Measurements from ENCODE around the gene NF2.

Gene NF2

DNA sequence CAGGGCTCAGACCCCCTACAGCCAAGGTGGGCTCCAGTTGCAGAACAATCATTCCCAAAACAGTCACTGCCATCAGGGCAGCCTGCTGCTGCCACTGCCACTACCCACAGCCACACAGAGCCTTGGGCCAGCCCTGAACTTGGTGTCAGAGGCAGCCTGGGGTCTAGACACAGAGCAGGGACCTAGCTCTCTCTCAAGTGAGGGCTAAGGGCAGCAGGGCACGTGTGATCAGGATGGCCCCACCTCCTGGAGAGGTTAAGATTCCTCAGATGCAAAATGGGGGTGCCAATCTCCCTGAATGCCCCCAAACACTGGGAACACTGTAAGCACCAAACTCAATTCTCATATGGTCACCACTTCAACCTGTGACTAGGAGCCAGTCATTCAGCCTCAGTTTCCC lies 132.0 kb downstream of the NF2 start:
- no peak overlapping the region for H3K4me3 ChIP-seq (ENCODE audit: low read length in 2 of 2)
- H3K36me3 ChIP-seq (ENCODE audit: control insufficient read depth in 2 of 2, insufficient read depth in 2 of 2, low read length in 2 of 2) = peaks cover 0 to 16% of the 10 kb centered on the region in 2 donors
- H3K27me3 ChIP-seq (ENCODE audit: control insufficient read depth in 2 of 2, insufficient read depth in 2 of 2, low read length in 2 of 2) = no peaks in the 10 kb centered on the region
- H3K27ac ChIP-seq (ENCODE audit: low read depth in 2 of 2, low read length in 2 of 2) = no peak overlapping the region
- H3K4me1 ChIP-seq (ENCODE audit: control insufficient read depth in 2 of 2, insufficient read depth in 2 of 2, low read length in 2 of 2) = peaks cover 0 to 6% of the 10 kb centered on the region in 2 donors
- H3K9ac ChIP-seq (ENCODE audit: low read depth in 1 of 2, low read length in 2 of 2) = no peak overlapping the region
- no peaks in the 10 kb centered on the region for H3K9me3 ChIP-seq (ENCODE audit: control insufficient read depth in 2 of 2, low read length in 2 of 2)

DNA sequence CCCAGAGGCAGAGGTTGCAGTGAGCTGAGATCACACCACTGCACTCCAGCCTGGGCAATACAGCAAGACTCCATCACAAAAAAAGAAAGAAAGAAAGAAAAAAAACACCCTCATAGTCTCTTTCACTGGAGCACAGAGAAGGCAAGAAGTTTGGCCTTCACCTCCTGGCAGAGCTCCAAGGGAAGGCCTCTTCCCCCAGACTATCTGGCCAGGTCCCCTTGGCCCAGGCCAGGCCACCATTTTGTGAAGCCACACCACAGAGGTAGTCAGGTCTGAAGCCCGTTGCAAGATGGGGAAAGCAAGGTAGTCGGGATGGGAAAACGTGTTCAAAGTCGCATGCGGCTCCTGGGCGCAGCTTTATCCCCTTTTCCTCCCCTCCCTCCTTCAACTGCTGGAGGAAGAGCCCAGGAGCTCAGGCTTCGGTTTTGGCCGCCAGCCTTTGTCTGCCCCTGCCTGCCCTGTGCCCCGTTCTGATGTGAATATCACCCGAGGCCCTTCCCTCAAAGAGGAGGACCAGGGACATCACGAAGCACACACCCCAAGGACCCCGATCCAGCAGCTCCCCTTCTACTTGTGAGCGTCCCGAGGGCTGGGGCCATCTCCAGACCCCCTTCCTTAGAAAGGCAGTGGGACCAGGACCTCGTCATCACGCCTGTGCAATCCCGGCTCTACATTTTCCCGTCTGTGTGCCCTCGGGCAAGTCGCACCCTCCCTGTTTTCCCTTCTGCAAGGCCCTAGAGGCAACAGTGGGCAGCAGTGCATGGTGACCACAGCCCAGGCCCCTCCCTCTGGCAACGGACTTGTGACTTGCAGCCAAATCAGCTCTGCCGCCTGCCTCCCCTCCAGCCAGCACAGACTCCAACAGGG lies 134.1 kb downstream of the NF2 start:
- Histone ChIP-seq H3K9ac (ENCODE audit: low read depth in 1 of 2, low read length in 2 of 2) (no peak overlapping the region), H3K36me3 (ENCODE audit: control insufficient read depth in 2 of 2, insufficient read depth in 2 of 2, low read length in 2 of 2) (peaks cover 0 to 24% of the 10 kb centered on the region in 2 donors), H3K4me1 (ENCODE audit: control insufficient read depth in 2 of 2, insufficient read depth in 2 of 2, low read length in 2 of 2) (peaks cover 0 to 6% of the 10 kb centered on the region in 2 donors), H3K4me3 (ENCODE audit: low read length in 2 of 2) (no peak overlapping the region), H3K9me3 (ENCODE audit: control insufficient read depth in 2 of 2, low read length in 2 of 2) (no peaks in the 10 kb centered on the region), H3K27me3 (ENCODE audit: control insufficient read depth in 2 of 2, insufficient read depth in 2 of 2, low read length in 2 of 2) (no peaks in the 10 kb centered on the region), H3K27ac (ENCODE audit: low read depth in 2 of 2, low read length in 2 of 2) (no peak overlapping the region)

DNA sequence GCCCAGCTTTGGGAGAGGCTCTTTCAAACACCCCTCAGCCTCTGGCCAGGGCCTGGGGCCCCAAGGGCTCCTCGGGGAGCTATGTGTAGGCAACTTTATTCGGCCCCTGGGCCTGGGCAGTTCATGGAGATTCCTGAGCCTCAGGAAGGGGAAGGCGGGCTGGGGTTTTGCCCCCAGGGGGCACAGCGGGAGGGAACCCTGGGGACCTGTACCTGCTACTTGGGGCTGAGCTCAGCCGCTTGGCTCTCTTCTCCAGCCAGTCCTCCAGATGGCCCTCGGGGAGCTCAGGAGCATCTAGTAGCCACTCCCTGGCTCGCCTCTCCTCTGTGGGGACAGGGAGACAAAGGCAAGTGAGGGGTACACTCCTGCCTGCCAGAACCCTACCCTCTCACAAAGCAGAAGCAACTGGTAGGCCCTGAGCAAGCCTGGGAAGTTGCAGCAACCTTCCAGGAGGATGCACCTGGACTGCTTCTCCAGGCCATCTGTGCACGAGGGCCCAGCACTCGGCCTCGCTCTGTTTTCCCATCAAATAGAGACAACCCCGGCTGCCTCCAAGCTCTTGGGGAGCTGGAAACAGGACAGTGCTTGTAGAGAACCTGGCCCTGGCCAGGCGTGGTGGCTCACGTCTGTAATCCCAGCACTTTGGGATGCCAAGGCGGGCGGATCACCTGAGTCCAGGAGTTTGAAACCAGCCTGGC lies 134.8 kb downstream of the NF2 start:
- Histone ChIP-seq H3K27me3 (ENCODE audit: control insufficient read depth in 2 of 2, insufficient read depth in 2 of 2, low read length in 2 of 2) (no peaks in the 10 kb centered on the region), H3K9me3 (ENCODE audit: control insufficient read depth in 2 of 2, low read length in 2 of 2) (no peaks in the 10 kb centered on the region), H3K36me3 (ENCODE audit: control insufficient read depth in 2 of 2, insufficient read depth in 2 of 2, low read length in 2 of 2) (peaks cover 0 to 25% of the 10 kb centered on the region in 2 donors), H3K4me3 (ENCODE audit: low read length in 2 of 2) (no peak overlapping the region), H3K27ac (ENCODE audit: low read depth in 2 of 2, low read length in 2 of 2) (no peak overlapping the region), H3K4me1 (ENCODE audit: control insufficient read depth in 2 of 2, insufficient read depth in 2 of 2, low read length in 2 of 2) (peaks cover 0 to 6% of the 10 kb centered on the region in 2 donors), H3K9ac (ENCODE audit: low read depth in 1 of 2, low read length in 2 of 2) (no peak overlapping the region)

DNA sequence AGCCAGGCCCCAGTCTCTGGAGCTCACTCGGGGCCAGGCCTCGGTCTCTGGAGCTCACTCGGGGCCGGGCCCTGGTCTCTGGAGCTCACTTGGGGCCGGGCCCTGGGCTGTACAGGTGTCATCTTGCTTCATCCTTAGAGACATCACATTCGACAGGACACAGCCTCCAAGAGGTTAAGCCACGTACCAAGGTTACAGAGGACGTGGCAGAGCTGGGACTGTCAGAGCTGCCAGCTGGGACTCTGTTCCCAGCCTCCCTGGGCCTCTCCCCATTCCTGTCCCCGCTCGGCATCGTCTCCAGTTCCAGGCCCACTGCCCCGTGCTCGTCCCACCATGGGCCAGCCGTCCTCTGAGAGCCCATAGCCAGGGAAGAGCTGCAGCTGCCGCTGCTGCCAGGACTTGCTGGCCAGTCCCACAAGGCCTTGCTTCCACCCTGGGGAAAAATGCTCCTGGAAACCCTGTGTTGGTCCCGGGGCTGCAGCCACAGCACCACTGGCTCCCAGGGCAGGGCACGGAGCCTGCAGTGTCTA lies 136.0 kb downstream of the NF2 start:
- no peak overlapping the region for H3K9ac ChIP-seq (ENCODE audit: low read depth in 1 of 2, low read length in 2 of 2)
- H3K27ac ChIP-seq (ENCODE audit: low read depth in 2 of 2, low read length in 2 of 2) = no peak overlapping the region
- no peaks in the 10 kb centered on the region for H3K27me3 ChIP-seq (ENCODE audit: control insufficient read depth in 2 of 2, insufficient read depth in 2 of 2, low read length in 2 of 2)
- no peak overlapping the region for H3K4me3 ChIP-seq (ENCODE audit: low read length in 2 of 2)
- no peaks in the 10 kb centered on the region for H3K9me3 ChIP-seq (ENCODE audit: control insufficient read depth in 2 of 2, low read length in 2 of 2)
- H3K4me1 ChIP-seq (ENCODE audit: control insufficient read depth in 2 of 2, insufficient read depth in 2 of 2, low read length in 2 of 2) = no peaks in the 10 kb centered on the region
- H3K36me3 ChIP-seq (ENCODE audit: control insufficient read depth in 2 of 2, insufficient read depth in 2 of 2, low read length in 2 of 2) = peaks cover 0 to 25% of the 10 kb centered on the region in 2 donors

DNA sequence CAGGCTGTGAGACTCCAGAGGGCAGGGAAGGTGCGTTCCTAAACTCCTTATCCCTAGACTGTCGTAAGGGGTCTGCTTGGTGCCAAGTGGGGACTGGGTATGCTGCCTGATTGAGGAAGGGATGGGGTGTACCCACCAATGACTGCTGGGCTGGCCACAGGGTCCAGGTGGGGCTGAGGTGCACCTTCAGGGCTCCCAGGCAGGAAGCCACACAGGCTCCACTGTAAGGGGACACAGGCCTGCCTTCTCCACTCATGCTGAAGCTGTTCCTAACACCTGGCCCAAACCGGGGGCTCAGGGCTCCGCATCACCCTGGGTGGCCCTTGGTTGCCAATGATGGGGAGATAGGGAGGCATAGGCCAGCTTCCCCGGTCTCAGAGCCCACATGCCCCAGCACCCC lies 136.8 kb downstream of the NF2 start:
- Histone ChIP-seq H3K27me3 (ENCODE audit: control insufficient read depth in 2 of 2, insufficient read depth in 2 of 2, low read length in 2 of 2) (no peaks in the 10 kb centered on the region), H3K4me3 (ENCODE audit: low read length in 2 of 2) (no peak overlapping the region), H3K4me1 (ENCODE audit: control insufficient read depth in 2 of 2, insufficient read depth in 2 of 2, low read length in 2 of 2) (no peaks in the 10 kb centered on the region), H3K9me3 (ENCODE audit: control insufficient read depth in 2 of 2, low read length in 2 of 2) (no peaks in the 10 kb centered on the region), H3K27ac (ENCODE audit: low read depth in 2 of 2, low read length in 2 of 2) (no peak overlapping the region), H3K9ac (ENCODE audit: low read depth in 1 of 2, low read length in 2 of 2) (no peak overlapping the region), H3K36me3 (ENCODE audit: control insufficient read depth in 2 of 2, insufficient read depth in 2 of 2, low read length in 2 of 2) (peaks cover 0 to 25% of the 10 kb centered on the region in 2 donors)

DNA sequence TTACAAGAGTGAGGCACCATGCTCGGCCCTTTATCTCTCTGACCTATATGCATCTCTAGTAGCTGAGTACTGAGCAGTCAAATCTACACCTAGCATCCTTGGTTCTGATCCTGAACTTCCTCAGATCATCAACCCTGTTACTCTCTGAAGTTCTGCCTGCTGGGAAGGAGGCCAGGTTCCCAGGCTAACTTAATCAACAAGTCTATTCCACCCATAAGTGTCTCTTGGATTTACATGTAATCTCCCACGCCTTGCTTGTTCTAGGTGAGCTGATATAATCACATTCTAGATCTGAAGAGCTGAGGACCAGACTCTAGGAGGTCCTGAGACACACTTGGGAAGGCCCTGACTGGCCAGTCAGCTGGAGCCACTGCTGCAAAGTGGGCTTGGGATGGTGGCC lies 138.5 kb downstream of the NF2 start:
- Histone ChIP-seq H3K36me3 (ENCODE audit: control insufficient read depth in 2 of 2, insufficient read depth in 2 of 2, low read length in 2 of 2) (peaks cover 7 to 30% of the 10 kb centered on the region in 2 donors), H3K9ac (ENCODE audit: low read depth in 1 of 2, low read length in 2 of 2) (no peak overlapping the region), H3K4me3 (ENCODE audit: low read length in 2 of 2) (no peak overlapping the region), H3K9me3 (ENCODE audit: control insufficient read depth in 2 of 2, low read length in 2 of 2) (no peaks in the 10 kb centered on the region), H3K27me3 (ENCODE audit: control insufficient read depth in 2 of 2, insufficient read depth in 2 of 2, low read length in 2 of 2) (no peaks in the 10 kb centered on the region), H3K27ac (ENCODE audit: low read depth in 2 of 2, low read length in 2 of 2) (no peak overlapping the region), H3K4me1 (ENCODE audit: control insufficient read depth in 2 of 2, insufficient read depth in 2 of 2, low read length in 2 of 2) (no peaks in the 10 kb centered on the region)

DNA sequence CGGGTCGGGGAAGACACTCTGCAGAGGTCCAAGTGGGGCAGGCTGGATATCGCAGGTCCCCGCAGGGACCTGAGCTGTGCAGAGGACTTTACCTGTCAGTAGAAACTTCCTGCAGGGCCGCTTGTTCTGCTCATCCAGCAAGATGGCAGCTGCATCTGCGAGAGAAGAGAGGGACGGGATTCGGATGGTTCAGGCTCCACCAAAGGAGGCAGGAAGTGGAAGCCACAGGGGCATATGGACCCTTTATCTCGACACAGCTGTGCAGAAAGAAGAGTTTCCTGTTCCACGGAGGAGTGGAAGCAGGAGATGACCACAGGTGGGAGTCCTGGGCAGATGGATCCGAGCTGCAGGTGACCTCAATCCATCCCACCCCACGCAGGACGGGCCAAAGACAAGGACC lies 138.9 kb downstream of the NF2 start:
- no peak overlapping the region for H3K9ac ChIP-seq (ENCODE audit: low read depth in 1 of 2, low read length in 2 of 2)
- H3K36me3 ChIP-seq (ENCODE audit: control insufficient read depth in 2 of 2, insufficient read depth in 2 of 2, low read length in 2 of 2) = peaks cover 9 to 34% of the 10 kb centered on the region in 2 donors
- H3K4me3 ChIP-seq (ENCODE audit: low read length in 2 of 2) = no peak overlapping the region
- no peak overlapping the region for H3K27ac ChIP-seq (ENCODE audit: low read depth in 2 of 2, low read length in 2 of 2)
- no peaks in the 10 kb centered on the region for H3K27me3 ChIP-seq (ENCODE audit: control insufficient read depth in 2 of 2, insufficient read depth in 2 of 2, low read length in 2 of 2)
- H3K9me3 ChIP-seq (ENCODE audit: control insufficient read depth in 2 of 2, low read length in 2 of 2) = no peaks in the 10 kb centered on the region
- no peaks in the 10 kb centered on the region for H3K4me1 ChIP-seq (ENCODE audit: control insufficient read depth in 2 of 2, insufficient read depth in 2 of 2, low read length in 2 of 2)

DNA sequence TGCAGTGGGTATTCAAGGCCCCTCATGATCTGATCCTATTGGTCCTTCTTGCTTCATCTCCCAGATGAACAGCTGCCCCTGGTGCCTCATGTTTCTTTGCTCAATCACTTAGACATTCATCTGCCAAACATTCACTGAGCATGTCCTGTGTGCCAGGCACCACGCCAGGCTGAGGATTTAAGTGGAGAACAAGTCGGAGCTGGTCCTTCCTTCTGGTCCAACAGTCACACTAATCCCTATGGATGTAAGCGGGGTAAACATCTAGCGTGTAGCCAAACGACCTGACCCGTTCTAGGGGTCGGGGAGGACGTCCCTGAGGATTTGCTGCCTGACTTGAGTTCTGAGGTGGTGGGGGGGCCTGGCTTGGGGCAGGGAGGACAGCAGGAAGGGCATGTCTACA lies 141.5 kb downstream of the NF2 start:
- no peak overlapping the region for H3K9ac ChIP-seq (ENCODE audit: low read depth in 1 of 2, low read length in 2 of 2)
- no peaks in the 10 kb centered on the region for H3K27me3 ChIP-seq (ENCODE audit: control insufficient read depth in 2 of 2, insufficient read depth in 2 of 2, low read length in 2 of 2)
- no peaks in the 10 kb centered on the region for H3K4me1 ChIP-seq (ENCODE audit: control insufficient read depth in 2 of 2, insufficient read depth in 2 of 2, low read length in 2 of 2)
- peaks cover 12 to 31% of the 10 kb centered on the region in 2 donors for H3K36me3 ChIP-seq (ENCODE audit: control insufficient read depth in 2 of 2, insufficient read depth in 2 of 2, low read length in 2 of 2)
- no peak overlapping the region for H3K4me3 ChIP-seq (ENCODE audit: low read length in 2 of 2)
- no peaks in the 10 kb centered on the region for H3K9me3 ChIP-seq (ENCODE audit: control insufficient read depth in 2 of 2, low read length in 2 of 2)
- H3K27ac ChIP-seq (ENCODE audit: low read depth in 2 of 2, low read length in 2 of 2) = no peak overlapping the region

DNA sequence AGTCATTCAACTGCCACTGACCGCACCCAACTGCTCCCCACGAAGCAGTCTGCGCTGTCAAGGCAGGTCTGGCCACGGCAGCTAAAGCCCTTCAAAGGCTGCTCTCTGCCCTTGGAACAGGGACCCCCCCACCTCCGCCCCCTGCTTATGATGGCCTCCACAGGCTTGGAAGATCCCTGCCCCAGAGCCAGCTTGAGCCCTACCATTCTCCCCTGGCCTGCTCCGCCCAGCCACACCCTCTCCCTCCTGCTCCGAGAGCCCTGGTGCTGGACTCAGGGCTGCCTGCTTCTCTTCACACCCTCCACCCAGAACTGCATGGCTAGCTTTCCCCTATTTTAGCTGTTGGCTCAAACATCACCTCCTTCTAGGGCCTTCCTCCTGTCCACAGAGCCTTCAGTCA lies 144.4 kb downstream of the NF2 start:
- peaks cover 12 to 17% of the 10 kb centered on the region in 2 donors for H3K36me3 ChIP-seq (ENCODE audit: control insufficient read depth in 2 of 2, insufficient read depth in 2 of 2, low read length in 2 of 2)
- no peaks in the 10 kb centered on the region for H3K4me1 ChIP-seq (ENCODE audit: control insufficient read depth in 2 of 2, insufficient read depth in 2 of 2, low read length in 2 of 2)
- H3K27ac ChIP-seq (ENCODE audit: low read depth in 2 of 2, low read length in 2 of 2) = no peak overlapping the region

More for the DNA sequence above, 144.4 kb downstream of the NF2 start:
- Histone ChIP-seq H3K9ac (ENCODE audit: low read depth in 1 of 2, low read length in 2 of 2) (no peak overlapping the region), H3K9me3 (ENCODE audit: control insufficient read depth in 2 of 2, low read length in 2 of 2) (no peaks in the 10 kb centered on the region), H3K27me3 (ENCODE audit: control insufficient read depth in 2 of 2, insufficient read depth in 2 of 2, low read length in 2 of 2) (no peaks in the 10 kb centered on the region), H3K4me3 (ENCODE audit: low read length in 2 of 2) (no peak overlapping the region)
